ENCODE measurements around the gene PAFAH1B2.

GRCh38 chr11:117143390-117143789 is 697 bp upstream of the PAFAH1B2 start:
- TF ChIP-seq CTCF (IDR thresholded peaks at IDR 0.05): no peak
- TF ChIP-seq POLR2A (IDR thresholded peaks at IDR 0.05): no peak
- TF ChIP-seq EP300 (IDR thresholded peaks at IDR 0.05): no peak
- TF ChIP-seq POLR2AphosphoS5 (IDR thresholded peaks at IDR 0.05): no peak

Data from stomach (tissue), 4 donors.